ENCODE data around the gene CYP17A1. TPM values are rescaled to one million over a fixed set of nuclear protein-coding genes. Genes with fewer than 3 reads are reported as not detected.
"Not testable (repeated sequence)": the region's sequence is repeated elsewhere in the genome, so short reads cannot be mapped to it uniquely, and the experiment has no call there.

Gene CYP17A1
- total RNA-seq, 2 donors from 2014 or later = not detected

DNA sequence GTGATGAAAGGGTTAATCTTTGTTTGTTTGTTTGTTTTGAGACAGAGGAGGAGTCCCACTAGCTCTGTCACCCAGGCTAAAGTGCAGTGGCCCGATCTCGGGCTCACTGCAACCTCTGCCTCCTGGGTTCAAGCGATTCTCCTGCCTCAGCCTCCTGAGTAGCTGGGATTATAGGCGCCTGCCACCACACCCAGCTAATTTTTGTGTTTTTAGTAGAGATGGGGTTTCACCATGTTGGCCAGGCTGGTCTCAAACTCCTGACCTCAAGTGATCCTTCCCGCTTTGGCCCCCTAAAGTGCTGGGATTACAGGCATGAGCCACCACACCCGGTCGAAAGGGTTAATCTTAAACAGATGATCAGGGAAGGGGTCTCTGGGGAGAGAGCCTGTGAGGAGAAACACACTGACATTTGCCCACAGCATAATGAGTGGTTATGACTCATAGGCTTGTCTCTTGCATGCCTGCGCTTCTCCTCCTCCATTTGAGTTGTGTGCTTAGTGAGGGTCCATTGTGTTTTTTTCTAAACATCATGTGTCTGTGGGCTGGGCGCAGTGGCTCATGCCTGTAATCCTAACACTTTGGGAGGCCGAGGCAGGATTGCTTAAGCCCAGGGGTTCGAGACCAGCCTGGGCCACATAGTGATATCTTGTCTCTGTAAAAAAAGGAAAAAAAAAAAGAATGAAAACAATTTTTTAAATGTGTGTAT is 18.7 kb upstream of the CYP17A1 start:
- H3K36me3 Mint-ChIP-seq (ENCODE audit: insufficient read depth in 2 of 2); H3K27me3 Mint-ChIP-seq (ENCODE audit: low read depth); ATAC-seq (replicated peaks in 1 of 2); DNase-seq; H3K27ac Mint-ChIP-seq; H3K9me3 Mint-ChIP-seq: not testable (repeated sequence)
- Mint-ChIP-seq H3K4me3 (peak overlapping the region; percentile 37 to 59), H3K4me1 (ENCODE audit: low read depth) (peaks cover 28% of the 10 kb centered on the region)

DNA sequence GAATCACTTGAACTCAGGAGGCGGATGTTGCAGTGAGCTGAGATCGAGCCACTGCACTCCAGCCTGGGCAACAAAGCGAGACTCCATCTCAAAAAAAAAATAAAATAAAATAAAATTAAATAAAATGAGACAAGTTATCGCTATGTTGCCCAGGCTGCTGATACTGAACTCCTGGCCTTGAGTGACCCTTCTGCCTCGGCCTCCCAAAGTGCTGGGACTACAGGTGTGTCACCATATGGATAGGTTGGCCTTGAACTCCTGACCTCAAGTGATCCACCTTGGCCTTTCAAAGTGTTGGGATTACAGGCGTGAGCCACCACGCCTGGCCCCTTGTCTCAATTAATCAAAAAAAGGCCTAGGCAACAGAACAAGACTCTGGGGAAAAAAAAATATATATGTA is 16.0 kb upstream of the CYP17A1 start:
- H3K4me3 Mint-ChIP-seq; H3K36me3 Mint-ChIP-seq (ENCODE audit: insufficient read depth in 2 of 2); H3K27ac Mint-ChIP-seq; ATAC-seq (replicated peaks in 1 of 2); H3K9me3 Mint-ChIP-seq; H3K27me3 Mint-ChIP-seq (ENCODE audit: low read depth); DNase-seq: not testable (repeated sequence)
- peaks cover 28% of the 10 kb centered on the region for H3K4me1 Mint-ChIP-seq (ENCODE audit: low read depth)

DNA sequence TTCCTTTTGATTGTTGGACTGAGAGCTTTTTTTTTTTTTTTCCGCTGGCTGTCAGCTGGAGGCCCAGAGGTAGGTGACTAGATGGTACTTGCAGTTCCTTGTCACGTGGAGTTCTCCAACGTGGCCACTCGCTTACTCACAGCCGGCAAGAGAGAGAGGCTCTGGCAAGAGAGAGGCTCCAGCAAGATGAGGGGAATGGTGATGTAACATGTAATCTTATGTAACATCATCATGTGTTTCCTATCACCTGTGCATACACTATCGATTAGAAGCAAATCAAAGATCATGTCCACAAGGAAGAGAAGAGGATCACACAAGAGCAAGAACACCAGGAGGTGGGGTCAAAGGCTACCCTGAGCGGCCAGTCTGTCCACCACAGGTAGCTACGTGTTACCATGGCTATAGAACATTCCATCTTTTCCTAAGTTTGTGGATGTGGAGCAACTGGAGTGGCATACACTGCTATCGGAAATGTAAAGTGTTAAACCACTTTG is 12.9 kb upstream of the CYP17A1 start:
- no peaks in the 10 kb centered on the region for H3K27me3 Mint-ChIP-seq (ENCODE audit: low read depth)
- H3K36me3 Mint-ChIP-seq (ENCODE audit: insufficient read depth in 2 of 2) = no peaks in the 10 kb centered on the region
- ATAC-seq (replicated peaks in 1 of 2) (no peak), DNase-seq (no peak)
- no peaks in the 10 kb centered on the region for H3K9me3 Mint-ChIP-seq
- H3K27ac Mint-ChIP-seq = no peak overlapping the region
- peaks cover 7% of the 10 kb centered on the region for H3K4me1 Mint-ChIP-seq (ENCODE audit: low read depth)
- H3K4me3 Mint-ChIP-seq = no peak overlapping the region

DNA sequence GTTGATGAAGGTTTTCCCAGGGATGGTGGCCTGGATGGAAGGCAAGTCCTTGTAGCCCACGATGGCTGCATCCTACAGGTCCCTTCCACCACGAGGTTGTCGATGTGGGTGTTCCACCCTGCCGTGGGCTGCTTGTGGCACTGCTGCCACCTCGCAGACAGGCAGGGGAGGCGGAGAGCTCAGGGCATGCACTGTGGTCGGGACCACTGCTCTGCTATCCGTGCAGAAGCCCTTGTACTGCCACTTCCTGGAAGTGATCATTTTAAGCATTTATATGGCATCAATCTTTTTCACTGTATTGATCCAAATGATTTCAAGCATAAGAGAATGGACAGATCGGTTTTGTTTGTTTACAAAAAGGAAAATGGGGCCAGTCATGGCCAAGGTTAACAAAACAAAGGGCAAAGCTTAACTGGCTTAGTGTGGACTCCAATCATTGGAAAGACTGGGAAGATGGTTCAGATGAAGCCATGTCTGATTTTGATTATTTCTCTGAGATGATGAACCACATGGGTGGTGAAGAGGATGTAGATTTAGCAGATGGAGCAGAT is 8.2 kb upstream of the CYP17A1 start:
- no peaks in the 10 kb centered on the region for H3K9me3 Mint-ChIP-seq
- no peak overlapping the region for H3K27ac Mint-ChIP-seq
- H3K27me3 Mint-ChIP-seq (ENCODE audit: low read depth) = peaks cover 7% of the 10 kb centered on the region
- H3K4me3 Mint-ChIP-seq = no peak overlapping the region
- no peaks in the 10 kb centered on the region for H3K36me3 Mint-ChIP-seq (ENCODE audit: insufficient read depth in 2 of 2)
- no peaks in the 10 kb centered on the region for H3K4me1 Mint-ChIP-seq (ENCODE audit: low read depth)
- ATAC-seq (replicated peaks in 1 of 2) = no peak
- DNase-seq = no peak

- not testable (repeated sequence) for H3K4me1 Mint-ChIP-seq (ENCODE audit: low read depth); H3K9me3 Mint-ChIP-seq; H3K36me3 Mint-ChIP-seq (ENCODE audit: insufficient read depth in 2 of 2); H3K27ac Mint-ChIP-seq; H3K27me3 Mint-ChIP-seq (ENCODE audit: low read depth); DNase-seq; ATAC-seq (replicated peaks in 1 of 2); H3K4me3 Mint-ChIP-seq
Measured at GRCh38 chr10:102844190-102844776, 7.1 kb upstream of the CYP17A1 start.

GRCh38 chr10:102843139-102843538 is 5.9 kb upstream of the CYP17A1 start:
- not testable (repeated sequence) for ATAC-seq (replicated peaks in 1 of 2); H3K4me3 Mint-ChIP-seq; H3K27me3 Mint-ChIP-seq (ENCODE audit: low read depth); H3K4me1 Mint-ChIP-seq (ENCODE audit: low read depth); H3K9me3 Mint-ChIP-seq; DNase-seq; H3K27ac Mint-ChIP-seq; H3K36me3 Mint-ChIP-seq (ENCODE audit: insufficient read depth in 2 of 2)

- H3K4me1 Mint-ChIP-seq (ENCODE audit: low read depth) = no peaks in the 10 kb centered on the region
- H3K27me3 Mint-ChIP-seq (ENCODE audit: low read depth) = peaks cover 7% of the 10 kb centered on the region
- DNase-seq (no peak), ATAC-seq (replicated peaks in 1 of 2) (no peak)
- H3K27ac Mint-ChIP-seq = no peak overlapping the region
- peaks cover 0 to 3% of the 10 kb centered on the region in 2 donors for H3K9me3 Mint-ChIP-seq
- peaks cover 0 to 2% of the 10 kb centered on the region in 2 donors for H3K36me3 Mint-ChIP-seq (ENCODE audit: insufficient read depth in 2 of 2)
- no peak overlapping the region for H3K4me3 Mint-ChIP-seq
Measured at GRCh38 chr10:102841827-102842345, 4.7 kb upstream of the CYP17A1 start.

- not testable (repeated sequence) for H3K36me3 Mint-ChIP-seq (ENCODE audit: insufficient read depth in 2 of 2); H3K4me3 Mint-ChIP-seq; H3K27me3 Mint-ChIP-seq (ENCODE audit: low read depth); H3K4me1 Mint-ChIP-seq (ENCODE audit: low read depth); DNase-seq; H3K9me3 Mint-ChIP-seq; H3K27ac Mint-ChIP-seq; ATAC-seq (replicated peaks in 1 of 2)
Measured at GRCh38 chr10:102838276-102838927, 1.2 kb upstream of the CYP17A1 start.

DNA sequence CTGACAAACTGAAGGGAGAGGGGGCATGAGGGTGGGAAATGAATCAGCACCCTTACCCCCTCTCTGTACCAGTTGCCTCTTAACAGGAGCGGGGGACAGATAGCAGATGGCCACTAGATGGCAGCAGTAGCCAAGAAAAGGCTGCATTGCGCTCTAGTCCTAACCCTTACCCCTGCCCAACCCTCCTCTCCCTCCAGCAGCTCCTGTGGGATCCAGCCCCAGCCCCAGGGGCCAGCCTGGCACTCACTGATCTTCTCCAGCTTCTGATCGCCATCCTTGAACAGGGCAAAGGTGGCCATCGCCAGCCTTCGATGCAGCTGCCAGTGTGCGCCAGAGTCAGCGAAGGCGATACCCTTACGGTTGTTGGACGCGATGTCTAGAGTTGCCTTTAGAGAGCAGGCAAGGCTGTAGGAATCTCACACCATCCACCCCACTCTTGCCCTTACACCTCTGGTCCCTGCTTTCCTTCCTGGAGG is 2.2 kb downstream of the CYP17A1 start:
- Mint-ChIP-seq H3K4me1 (ENCODE audit: low read depth) (no peaks in the 10 kb centered on the region), H3K9me3 (peaks cover 0 to 3% of the 10 kb centered on the region in 2 donors)
- peak; percentile 96 to 98 for ATAC-seq (replicated peaks in 1 of 2)

GRCh38 chr10:102834143-102834542 is 3.1 kb downstream of the CYP17A1 start:
- no peak for ATAC-seq (replicated peaks in 1 of 2)
- Mint-ChIP-seq H3K27me3 (ENCODE audit: low read depth) (no peaks in the 10 kb centered on the region), H3K4me3 (no peak overlapping the region), H3K27ac (no peak overlapping the region), H3K4me1 (ENCODE audit: low read depth) (no peaks in the 10 kb centered on the region), H3K9me3 (peaks cover 0 to 3% of the 10 kb centered on the region in 2 donors), H3K36me3 (ENCODE audit: insufficient read depth in 2 of 2) (peaks cover 0 to 2% of the 10 kb centered on the region in 2 donors)
- no peak for DNase-seq

More for the DNA sequence above, 2.2 kb downstream of the CYP17A1 start:
- Mint-ChIP-seq H3K36me3 (ENCODE audit: insufficient read depth in 2 of 2) (peaks cover 0 to 2% of the 10 kb centered on the region in 2 donors), H3K4me3 (no peak overlapping the region), H3K27ac (no peak overlapping the region), H3K27me3 (ENCODE audit: low read depth) (no peaks in the 10 kb centered on the region)
- DNase-seq = peak; percentile 81

DNA sequence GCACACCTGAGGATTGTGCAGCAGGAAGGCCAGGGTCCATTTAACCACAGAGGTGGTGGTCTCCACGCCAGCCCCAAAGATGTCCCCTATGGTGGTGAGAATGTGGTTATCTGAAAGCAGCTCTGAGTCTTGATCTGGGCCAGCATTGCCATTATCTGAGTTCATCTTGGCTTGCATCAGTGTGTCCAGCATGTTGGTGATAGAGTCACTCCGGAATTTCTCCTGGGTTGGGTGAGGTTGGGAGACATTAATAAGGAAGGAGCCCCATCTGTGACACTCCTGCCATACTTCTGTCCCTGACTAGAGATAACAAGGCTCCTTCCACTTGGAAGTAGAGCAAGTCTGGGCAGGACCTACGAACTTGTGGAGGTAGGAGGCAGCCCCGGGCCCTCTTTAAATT is 4.2 kb downstream of the CYP17A1 start:
- DNase-seq (no peak), ATAC-seq (replicated peaks in 1 of 2) (no peak)
- H3K4me1 Mint-ChIP-seq (ENCODE audit: low read depth) = no peaks in the 10 kb centered on the region
- no peak overlapping the region for H3K27ac Mint-ChIP-seq
- H3K9me3 Mint-ChIP-seq = no peaks in the 10 kb centered on the region
- H3K4me3 Mint-ChIP-seq = no peak overlapping the region
- H3K27me3 Mint-ChIP-seq (ENCODE audit: low read depth) = no peaks in the 10 kb centered on the region
- no peaks in the 10 kb centered on the region for H3K36me3 Mint-ChIP-seq (ENCODE audit: insufficient read depth in 2 of 2)

- Mint-ChIP-seq H3K27ac (no peak overlapping the region), H3K4me3 (no peak overlapping the region), H3K9me3 (no peaks in the 10 kb centered on the region), H3K27me3 (ENCODE audit: low read depth) (no peaks in the 10 kb centered on the region), H3K36me3 (ENCODE audit: insufficient read depth in 2 of 2) (no peaks in the 10 kb centered on the region), H3K4me1 (ENCODE audit: low read depth) (no peaks in the 10 kb centered on the region)
- ATAC-seq (replicated peaks in 1 of 2) (no peak), DNase-seq (no peak)
Measured at GRCh38 chr10:102832248-102832647, 5.0 kb downstream of the CYP17A1 start.

All from activated T-cell treated with anti-CD3 and anti-CD28 coated beads, Interleukin-2, amount 50 U/mL, for 72 hours (primary cell).